Measurements from ENCODE around the gene MKRN2.
"Not testable (repeated sequence)": the region's sequence is repeated elsewhere in the genome, so short reads cannot be mapped to it uniquely, and the experiment has no call there.

Gene MKRN2

DNA sequence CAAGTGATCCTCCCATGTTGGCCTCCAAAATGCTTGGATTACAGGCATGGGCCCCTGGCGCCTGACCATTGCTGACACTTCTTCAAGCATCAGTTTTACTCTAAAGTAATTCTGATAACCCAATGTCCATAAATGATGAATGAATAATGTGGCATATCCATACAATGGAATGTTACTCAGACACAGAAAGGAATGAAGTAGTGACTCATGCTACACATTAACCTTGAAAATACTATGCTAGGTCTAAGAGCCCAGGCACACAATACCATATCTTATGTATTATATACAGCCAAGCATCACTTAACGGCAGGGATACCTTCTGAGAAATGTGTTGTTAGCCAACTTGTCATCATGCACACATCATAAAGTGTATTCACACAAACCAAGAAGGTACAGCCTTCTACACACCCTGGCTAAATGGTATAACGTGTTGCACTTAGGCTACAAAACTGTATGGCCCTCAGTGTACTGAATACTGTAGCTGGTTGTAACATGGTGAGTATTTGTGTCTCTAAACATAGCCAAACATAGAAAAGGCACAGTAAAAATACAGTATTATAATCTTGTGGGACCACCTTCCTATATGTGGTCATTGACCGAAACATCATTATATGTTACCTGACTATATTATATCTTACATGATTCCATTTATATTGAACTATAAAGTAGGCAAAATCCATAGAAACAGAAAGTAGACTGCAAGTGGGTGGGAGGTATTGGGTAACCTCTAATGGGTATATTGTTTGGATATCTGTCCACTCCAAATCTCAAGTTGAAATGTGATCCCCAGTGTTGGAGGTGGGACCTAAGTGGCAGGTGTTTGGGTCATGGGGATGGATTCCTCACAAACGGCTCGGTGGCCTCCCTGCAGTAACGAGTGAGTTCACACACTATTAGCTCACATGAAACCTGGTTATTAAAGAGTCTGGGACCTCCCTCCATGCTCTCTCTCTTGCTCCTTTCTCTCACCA, 31.4 kb downstream of the MKRN2 start:
- no peak for DNase-seq (ENCODE audit: low spot score)

GRCh38 chr3:12590096-12590495, 33.2 kb downstream of the MKRN2 start:
- DNase-seq (ENCODE audit: low spot score): no peak

- DNase-seq (ENCODE audit: low spot score): no peak
Measured at GRCh38 chr3:12591456-12591855, 34.6 kb downstream of the MKRN2 start.

DNA sequence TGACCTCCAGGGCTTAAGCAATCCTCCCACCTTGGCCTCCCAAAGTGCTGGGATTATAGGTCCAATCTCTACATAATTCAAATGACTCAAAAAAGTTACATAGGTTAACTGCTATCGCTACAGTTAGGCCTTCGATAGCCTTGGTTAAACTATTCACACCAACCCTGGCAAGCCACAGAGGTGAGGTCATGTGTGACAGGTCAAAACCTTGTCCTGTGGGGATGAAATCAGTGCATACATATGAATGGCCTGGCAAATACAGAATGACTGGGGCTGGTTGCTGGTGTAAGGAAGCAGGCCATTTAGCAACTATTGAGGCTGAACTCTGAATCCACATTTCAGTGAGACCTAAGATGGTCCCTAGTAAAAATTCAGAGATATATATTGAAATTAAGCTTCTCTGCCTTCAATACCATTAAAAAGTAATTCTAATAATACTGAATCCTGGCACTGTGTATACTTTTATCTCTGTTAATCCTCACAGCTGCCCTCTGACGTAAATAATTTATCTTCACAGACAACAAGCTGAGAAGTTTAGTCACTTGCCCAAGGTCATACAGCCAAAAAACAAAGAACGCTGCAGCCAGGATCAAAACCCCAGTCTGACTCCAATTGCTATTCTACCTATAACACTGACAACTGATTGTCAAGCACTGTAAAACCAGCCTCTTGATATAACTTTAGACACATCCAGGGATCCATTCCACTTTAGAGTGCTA, 35.3 kb downstream of the MKRN2 start:
- no peak for DNase-seq (ENCODE audit: low spot score)

GRCh38 chr3:12593473-12593872, 36.6 kb downstream of the MKRN2 start:
- DNase-seq (ENCODE audit: low spot score): no peak

DNA sequence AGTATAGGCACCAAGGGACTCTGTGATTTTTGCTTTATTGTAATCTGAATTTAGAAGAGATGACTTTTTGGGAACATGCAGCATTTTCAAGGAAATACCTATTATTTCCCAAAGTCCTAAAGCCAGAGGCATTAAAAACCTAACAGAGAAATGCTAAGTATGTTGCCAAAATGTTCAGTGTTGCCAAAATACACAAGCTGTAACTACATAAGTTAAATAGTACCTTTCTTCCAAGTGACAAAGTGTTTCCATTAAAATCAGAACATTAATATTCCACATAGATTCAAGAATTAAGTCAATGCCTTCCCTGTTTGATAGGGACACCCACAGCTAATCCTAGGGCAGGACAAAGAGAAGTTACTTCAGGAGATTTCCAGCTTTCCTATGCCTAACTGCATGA, 42.0 kb downstream of the MKRN2 start:
- no peak for DNase-seq (ENCODE audit: low spot score)

GRCh38 chr3:12601072-12601471, 44.2 kb downstream of the MKRN2 start:
- no peak for DNase-seq (ENCODE audit: low spot score)

- no peak for DNase-seq (ENCODE audit: low spot score)
Measured at GRCh38 chr3:12603969-12604368, 47.1 kb downstream of the MKRN2 start.

DNA sequence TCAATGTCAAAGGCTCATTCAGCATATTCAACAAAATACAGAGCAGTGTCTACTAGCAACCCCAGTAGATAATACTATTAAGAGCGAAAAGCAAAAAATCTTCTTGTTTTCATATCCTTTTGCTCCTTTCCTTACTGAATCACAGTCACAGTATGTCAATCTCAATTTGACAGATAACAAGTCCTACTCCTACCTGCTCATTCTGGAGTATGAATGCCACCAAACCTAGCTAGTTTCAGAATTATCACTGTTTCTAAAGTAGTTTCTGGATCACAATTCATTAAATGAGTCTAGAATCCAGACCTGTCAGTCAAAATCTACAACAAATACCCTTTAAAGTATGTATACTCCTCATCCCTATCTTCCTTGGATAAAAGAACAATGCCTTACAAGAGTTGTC, 51.5 kb downstream of the MKRN2 start:
- no peak for DNase-seq (ENCODE audit: low spot score)

- DNase-seq (ENCODE audit: low spot score): no peak
Measured at GRCh38 chr3:12611117-12611516, 54.2 kb downstream of the MKRN2 start.

DNA sequence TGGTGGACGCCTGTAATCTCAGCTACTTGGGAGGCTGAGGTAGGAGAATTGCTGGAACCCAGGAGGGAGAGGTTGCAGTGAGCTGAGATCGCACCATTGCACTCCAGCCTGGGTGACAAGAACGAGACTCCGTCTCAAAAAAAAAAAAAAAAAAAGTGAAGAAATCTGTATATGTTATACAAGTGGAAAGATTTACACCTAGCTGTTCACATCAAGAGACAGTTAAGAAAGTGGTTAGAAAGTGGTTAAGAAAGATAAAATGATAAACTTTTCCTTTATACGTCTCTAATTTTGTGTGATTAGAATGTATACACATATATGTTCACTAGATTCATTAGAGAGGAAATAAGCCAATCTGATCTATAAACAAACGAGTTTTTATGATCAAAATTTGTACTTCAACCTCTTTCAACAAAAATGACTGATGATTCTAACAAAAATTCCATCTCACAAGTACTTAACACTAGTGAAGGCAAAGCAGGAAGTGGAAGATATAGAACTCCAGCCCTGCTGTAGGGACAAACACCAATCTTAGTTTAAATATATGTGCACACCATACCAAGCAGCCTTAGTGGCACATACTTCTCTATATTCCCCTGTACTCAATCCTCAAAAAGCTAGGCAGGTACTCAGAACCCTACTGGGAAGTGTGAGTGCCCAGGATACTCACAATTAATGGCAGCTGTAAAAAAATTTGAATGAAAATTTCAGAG, 55.8 kb downstream of the MKRN2 start:
- DNase-seq (ENCODE audit: low spot score): no peak

DNA sequence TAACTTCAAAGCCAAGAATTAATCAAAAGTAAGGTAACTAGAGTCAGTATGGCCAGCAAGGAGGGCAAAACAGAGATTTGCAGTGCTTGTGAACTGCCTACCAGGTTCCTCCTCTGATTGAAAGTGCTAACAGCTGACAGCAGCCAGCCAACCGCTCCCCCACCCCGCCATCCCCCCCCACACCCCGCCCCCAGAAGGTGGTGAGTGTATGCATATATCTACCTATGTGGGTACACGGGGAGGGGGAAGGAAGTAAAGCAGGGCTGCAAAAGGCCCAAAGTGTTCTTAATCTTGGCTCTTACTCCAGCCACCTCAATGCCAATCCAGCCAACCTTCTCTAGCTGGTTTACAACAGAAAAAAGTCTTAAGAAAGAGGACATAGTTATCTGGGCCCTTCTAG, 56.4 kb downstream of the MKRN2 start:
- no peak for DNase-seq (ENCODE audit: low spot score)

GRCh38 chr3:12615266-12615665, 58.4 kb downstream of the MKRN2 start:
- DNase-seq (ENCODE audit: low spot score): no peak

- DNase-seq (ENCODE audit: low spot score): no peak
Measured at GRCh38 chr3:12618426-12618825, 61.5 kb downstream of the MKRN2 start.

GRCh38 chr3:12620305-12620704, 63.4 kb downstream of the MKRN2 start:
- no peak for DNase-seq (ENCODE audit: low spot score)

DNA sequence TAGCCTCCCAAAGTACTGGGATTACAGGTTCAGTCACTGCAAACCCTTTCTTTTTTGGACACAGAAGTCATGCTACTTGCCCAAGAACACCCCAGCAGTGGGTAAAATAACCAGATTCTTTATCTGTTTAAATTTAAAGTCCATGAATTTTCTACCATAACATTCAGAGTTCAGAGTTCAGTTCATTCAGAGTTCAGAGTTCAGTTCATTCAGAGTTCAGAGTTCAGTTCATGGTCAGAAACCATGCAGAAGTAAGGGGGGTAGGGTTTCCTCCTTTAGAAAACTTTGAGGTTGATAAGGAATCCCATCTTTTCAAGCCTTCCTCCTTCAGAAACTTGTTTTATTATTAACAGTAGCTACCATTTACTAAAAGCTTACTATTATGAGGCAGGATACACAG, 63.8 kb downstream of the MKRN2 start:
- DNase-seq (ENCODE audit: low spot score): no peak

- no peak for DNase-seq (ENCODE audit: low spot score)
Measured at GRCh38 chr3:12622335-12622734, 65.4 kb downstream of the MKRN2 start.

DNA sequence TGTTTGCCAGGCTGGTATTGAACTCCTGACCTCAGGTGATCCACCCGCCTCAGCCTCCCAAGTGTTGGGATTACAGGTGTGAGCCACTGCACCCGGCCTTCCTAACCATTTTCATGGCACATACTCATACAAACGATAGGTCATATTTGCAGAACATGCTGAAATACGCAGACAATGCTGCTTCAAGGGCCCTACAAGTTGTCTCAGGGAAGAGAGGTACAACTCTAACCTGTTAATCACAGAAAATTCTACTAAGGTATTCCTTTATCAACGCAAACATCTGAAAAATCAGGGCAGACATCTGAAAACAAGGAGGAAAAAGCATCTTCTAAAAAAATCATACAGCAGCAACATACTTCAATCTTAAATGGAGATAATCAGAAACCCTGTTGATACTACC, 67.2 kb downstream of the MKRN2 start:
- no peak for DNase-seq (ENCODE audit: low spot score)

DNA sequence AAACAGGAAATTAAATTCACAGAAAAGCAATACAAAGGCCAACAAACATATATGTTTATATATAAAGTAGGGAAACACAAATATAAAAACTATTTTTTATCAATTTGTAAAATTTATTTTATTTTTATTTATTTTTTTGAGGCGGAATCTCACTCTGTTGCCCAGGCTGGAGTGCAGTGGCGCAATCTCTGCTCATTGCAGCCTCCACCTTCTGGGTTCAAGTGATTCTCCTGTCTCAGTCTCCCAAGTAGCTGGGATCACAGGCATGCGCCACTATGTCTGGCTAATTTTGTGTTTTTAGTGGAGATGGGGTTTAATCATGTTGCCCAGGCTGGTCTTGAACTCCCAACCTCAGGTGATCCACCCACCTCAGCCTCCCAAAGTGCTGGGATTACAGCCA, 68.1 kb downstream of the MKRN2 start:
- DNase-seq (ENCODE audit: low spot score): not testable (repeated sequence)

DNA sequence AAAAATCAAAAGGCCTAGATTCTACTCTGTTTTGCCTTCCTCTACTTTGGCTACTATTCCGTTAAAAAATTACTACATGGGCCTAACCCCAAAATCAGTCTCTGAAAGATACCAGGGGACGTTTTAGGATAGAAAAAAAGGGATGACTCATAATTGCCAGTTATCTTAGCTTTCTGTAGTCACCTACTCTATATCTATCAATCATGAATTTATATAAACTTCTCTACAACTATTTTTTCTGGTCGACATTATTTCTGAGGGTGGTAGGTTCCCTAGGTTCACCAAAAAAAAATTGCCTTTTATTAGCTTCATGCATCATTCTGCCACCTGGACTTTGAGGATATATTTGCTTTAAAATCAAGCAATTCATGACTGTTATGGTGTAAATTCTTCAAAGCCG, 70.5 kb downstream of the MKRN2 start:
- no peak for DNase-seq (ENCODE audit: low spot score)

DNA sequence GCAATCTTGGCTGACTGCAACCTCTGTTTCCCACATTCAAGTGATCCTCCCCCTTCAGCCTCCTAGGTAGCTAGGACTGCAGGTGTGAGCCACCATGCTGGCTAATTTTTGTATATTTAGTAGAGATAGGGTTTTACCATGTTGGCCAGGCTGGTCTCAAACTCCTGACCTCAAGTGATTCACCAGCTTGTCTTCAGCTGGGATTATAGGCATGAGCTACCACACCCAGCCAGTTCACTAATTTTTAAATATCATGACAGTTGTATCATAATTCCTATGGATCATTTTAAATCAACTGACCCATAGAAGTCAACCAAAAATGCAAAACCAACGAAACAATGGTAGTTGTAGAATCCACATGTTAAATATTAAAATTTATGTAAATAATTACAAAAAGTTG, 71.9 kb downstream of the MKRN2 start:
- no peak for DNase-seq (ENCODE audit: low spot score)

DNA sequence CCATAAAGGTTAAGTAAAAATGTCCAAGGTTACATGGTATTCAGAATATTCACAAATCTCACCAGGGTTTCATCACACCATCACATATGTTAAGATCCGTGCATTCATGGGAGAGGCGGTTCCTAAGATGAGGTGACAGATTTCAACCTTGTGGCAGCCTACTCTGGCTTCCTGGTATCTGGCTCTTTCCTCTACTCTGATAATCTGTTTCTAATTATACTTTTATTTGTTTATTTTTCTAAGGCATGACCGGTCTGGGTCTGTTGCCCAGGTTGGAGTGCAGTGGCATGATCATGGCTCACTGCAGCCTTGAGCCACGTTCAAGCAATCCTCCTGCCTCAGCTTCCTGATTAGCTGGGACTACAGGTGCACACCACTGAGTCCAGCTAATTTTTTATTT, 72.7 kb downstream of the MKRN2 start:
- no peak for DNase-seq (ENCODE audit: low spot score)

- no peak for DNase-seq (ENCODE audit: low spot score)
Measured at GRCh38 chr3:12630292-12630691, 73.4 kb downstream of the MKRN2 start.

All from hematopoietic multipotent progenitor cell treated with erythropoietin and hydrocortisone succinate and interleukin-3 and kit ligand, for 15 days (in vitro differentiated cells).